DND-41 (cell line): ENCODE results near the gene AP1S3.

Experiments used
- CTCF ChIP-seq: IDR thresholded peaks from 2 replicates; pipeline ENCODE4 v1.5.1; 2012; ENCODE audit warnings: borderline replicate concordance, low read length, moderate library complexity, mild to moderate bottlenecking; ENCODE audit not compliant: poor library complexity, severe bottlenecking; ENCODE audit errors: extremely low read depth
- EZH2 ChIP-seq: IDR thresholded peaks from 3 replicates; pipeline ENCODE4 v1.6.1; 2012; ENCODE audit warnings: borderline replicate concordance, low read depth, mild to moderate bottlenecking, moderate library complexity, low read length, inconsistent platforms; ENCODE audit not compliant: severe bottlenecking

DNA sequence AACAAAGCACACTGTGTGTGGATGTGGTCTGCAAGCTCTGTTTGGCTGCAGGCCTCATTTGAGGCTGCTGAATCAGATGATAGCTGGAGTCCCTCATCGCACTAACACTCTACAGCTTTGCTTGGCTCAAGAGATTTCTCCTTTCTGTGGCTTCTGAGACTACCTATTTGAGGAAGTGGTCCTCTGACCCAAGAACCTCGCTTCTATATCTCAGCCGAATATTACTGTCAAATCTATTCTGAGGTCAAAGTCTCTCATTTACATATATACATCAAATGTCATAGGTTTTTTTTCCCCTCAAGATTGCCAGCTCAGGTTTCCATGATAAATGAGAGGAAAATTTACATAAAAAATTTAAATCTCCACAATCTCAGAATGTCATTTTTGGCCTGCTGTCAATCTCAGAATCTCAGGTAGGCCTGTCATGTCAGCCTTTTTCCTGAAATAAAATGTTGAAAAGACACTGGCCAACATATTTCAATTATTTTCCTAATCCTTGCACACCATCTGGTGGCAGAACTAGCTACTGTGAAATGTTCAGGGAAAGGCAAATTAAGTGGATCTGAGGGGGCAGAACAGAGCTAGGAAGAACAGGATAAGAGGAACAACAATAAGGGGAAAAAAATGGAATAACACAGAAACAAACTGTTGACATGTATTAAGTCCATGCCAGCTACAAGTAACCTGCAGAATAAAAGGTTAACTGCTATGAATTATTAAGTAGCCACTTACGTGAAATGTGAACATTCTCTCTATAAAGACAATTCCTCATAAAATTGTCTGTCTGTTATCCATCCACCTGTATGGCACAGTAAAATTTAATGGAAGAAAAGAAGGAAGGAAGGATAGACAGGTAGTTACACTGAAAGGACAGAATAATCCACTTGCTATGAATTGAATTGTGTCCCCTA is 39.3 kb downstream of the AP1S3 start:
- peak; percentile 61 for TF ChIP-seq CTCF
- no peak for TF ChIP-seq EZH2
